Psoas muscle (tissue), 8 donors: Measurements from ENCODE around the gene USP48. TPM values are rescaled to one million over a fixed set of nuclear protein-coding genes. Genes with fewer than 3 reads are reported as not detected.
A peak's percentile ranks its signal among the peaks of the same experiment; 100 is the strongest.

Experiments used
- ATAC-seq, 4 donors: fragments of 200-7000 bp; cut with Tn5 transposase; one replicate each; pipeline ENCODE4 v1.9.1; 2020; ENCODE audit warnings: moderate library complexity in 3 of 4, mild to moderate bottlenecking in 2 of 4
- DNase-seq, 2 donors: peaks; one replicate each; pipeline ENCODE4 v3.0.0-alpha.2; 2020
- H3K27ac ChIP-seq: fragments of 200-600 bp; one replicate; pipeline ENCODE4 v1.8.0; 2022
- H3K27me3 ChIP-seq, 3 donors: fragments of 200-600 bp in 1 of 3; one replicate each; pipeline versions ENCODE4 v1.6.1 to v1.8.0; 2013 to 2022; ENCODE audit warnings: low read length in 2 of 3, mild to moderate bottlenecking in 2 of 3, moderate library complexity in 1 of 3; ENCODE audit not compliant: insufficient read depth in 3 of 3
- H3K36me3 ChIP-seq, 2 donors: fragments of 200-600 bp in 1 of 2; one replicate each; pipeline versions ENCODE4 v1.6.1 to v1.8.0; 2013 to 2022; ENCODE audit warnings: low read depth in 1 of 2, mild to moderate bottlenecking in 1 of 2, moderate library complexity in 1 of 2; ENCODE audit not compliant: insufficient read depth in 1 of 2
- H3K4me1 ChIP-seq: fragments of 200-600 bp; one replicate; pipeline ENCODE4 v1.8.0; 2022
- H3K4me3 ChIP-seq: fragments of 200-600 bp; one replicate; pipeline ENCODE4 v1.8.0; 2022; ENCODE audit warnings: mild to moderate bottlenecking
- H3K9me3 ChIP-seq: fragments of 200-600 bp; one replicate; pipeline ENCODE4 v1.8.0; 2022
- CTCF ChIP-seq: fragments of 200-600 bp; IDR thresholded peaks from one replicate; pipeline ENCODE4 v1.8.0; 2022; ENCODE audit warnings: antibody characterized with exemption
- WGBS, 3 donors: extraction: QIAGEN DNeasy Blood & Tissue Kit; methylation state at CpG; one replicate each; pipeline versions ENCODE4 v1.1.6 to v1.1.7; 2013; 5-methylcytosine and 5-hydroxymethylcytosine counted together
- intact Hi-C, 2 donors: fragments of 100-400 bp; cut with DNase I; formaldehyde crosslinking; loops; one replicate each; pipeline versions ENCODE4 v1.11.0 to v1.14.2; 2022
- polyA plus RNA-seq, 3 donors: library from polyadenylated mRNA; stranded (reverse); fragments of 200-250 nt; gene quantifications; one replicate each; pipeline ENCODE4 v1.2.3, GENCODE V29; 2013
- total RNA-seq, 4 donors: library from RNA; stranded (reverse); fragmentation: NEBNext Ultra II Directional in 2 of 4; extraction: Animal tissue kit (Norgen Biotek cat#: 25700) in 2 of 4; gene quantifications; one replicate each; pipeline versions ENCODE4 v1.2.1 to v1.2.4, GENCODE V29; 2021 to 2023
- donor health status: healthy with polysubstance abuse.
- donor health status: DM: no; HTN: no; CAD: no; lungs with moderate emphysema.
- donor health status: Bipolar disorder and iron deficiency.
- donor health status: healthy.
- donor health status: DM: yes; HTN: yes; CAD: no.
- donor health status: DM: no; HTN: no; CAD: no.
- donor health status: DM: no; HTN: no; CAD: no.
- donor health status: DM: yes; HTN: yes; CAD: no.

The USP48 gene
- total and polyA plus RNA-seq, 7 donors, result 9.7 to 35.9 (median 20.3) TPM

DNA sequence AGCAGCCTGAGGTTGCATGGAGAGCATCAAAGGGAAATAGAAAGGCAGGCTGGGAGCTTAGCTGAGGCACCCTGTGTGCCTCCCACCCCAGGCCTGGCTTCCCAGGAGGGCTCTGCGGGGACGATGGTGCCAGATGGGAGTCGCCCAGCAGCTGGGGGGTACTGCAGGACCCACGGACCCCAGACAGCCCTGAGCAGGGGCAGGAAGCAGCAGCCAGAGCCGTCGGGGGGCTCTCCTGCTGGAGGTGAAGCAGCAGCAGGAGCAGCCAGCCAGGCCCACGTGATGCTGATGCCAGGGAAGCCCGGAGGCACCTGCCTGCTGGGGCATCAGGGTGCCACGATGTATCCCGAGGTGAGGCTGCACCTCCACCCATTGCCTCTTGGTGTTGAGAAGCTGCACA lies 134.2 kb downstream of the USP48 start:
- ATAC-seq (no peak), DNase-seq (no peak)
- no peaks in the 10 kb centered on the region for H3K9me3 ChIP-seq
- 62 to 70% (median 69%) methylated on average over 10 of the region's 10 CpGs for WGBS, 3 donors
- H3K4me3 ChIP-seq, result no peak overlapping the region
- TF ChIP-seq CTCF, result no peak
- H3K36me3 ChIP-seq, result no peaks in the 10 kb centered on the region
- H3K27me3 ChIP-seq, result peaks cover 0 to 52% (median 10%) of the 10 kb centered on the region in 3 donors
- no peak overlapping the region for H3K27ac ChIP-seq
- peaks cover 3% of the 10 kb centered on the region for H3K4me1 ChIP-seq
- intact Hi-C loops, result no loop called here

DNA sequence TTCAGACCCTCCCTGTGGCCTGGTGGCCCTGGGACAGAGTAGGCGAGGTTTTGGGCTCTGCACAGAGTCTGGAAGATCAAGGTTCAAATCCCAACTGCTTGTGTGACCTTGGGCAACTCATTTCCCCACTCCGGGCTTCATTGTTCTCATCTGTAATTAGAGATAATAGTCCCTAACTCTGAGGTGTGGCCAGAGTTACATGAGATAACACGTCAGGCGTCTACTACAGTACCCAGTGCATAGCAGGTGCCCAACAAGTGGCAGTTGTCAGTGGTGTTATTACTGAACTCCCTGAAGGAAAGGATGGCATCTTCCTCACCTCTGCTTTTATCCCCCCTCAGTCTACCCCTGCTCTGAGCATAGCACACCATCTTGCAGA lies 134.6 kb downstream of the USP48 start:
- peaks cover 3% of the 10 kb centered on the region for H3K4me1 ChIP-seq
- no peaks in the 10 kb centered on the region for H3K9me3 ChIP-seq
- peaks cover 0 to 52% (median 10%) of the 10 kb centered on the region in 3 donors for H3K27me3 ChIP-seq
- ATAC-seq (no peak), DNase-seq (no peak)
- no peaks in the 10 kb centered on the region for H3K36me3 ChIP-seq
- H3K4me3 ChIP-seq, result no peak overlapping the region
- H3K27ac ChIP-seq, result no peak overlapping the region
- TF ChIP-seq CTCF, result no peak
- intact Hi-C loops, result no loop called here
- WGBS, 3 donors, result 52 to 68% (median 57%) methylated on average over 4 of the region's 4 CpGs

GRCh38 chr1:21647431-21648351 lies 135.3 kb downstream of the USP48 start:
- H3K36me3 ChIP-seq, result no peaks in the 10 kb centered on the region
- H3K27ac ChIP-seq, result no peak overlapping the region
- peak in 1 of 2 donors; percentile 50 for DNase-seq
- peak in 2 of 4 donors; percentile 60 to 61 for ATAC-seq
- peaks cover 3% of the 10 kb centered on the region for H3K4me1 ChIP-seq
- TF ChIP-seq CTCF, result no peak
- intact Hi-C loops, result no loop called here
- no peaks in the 10 kb centered on the region for H3K9me3 ChIP-seq
- 31 to 36% (median 34%) methylated on average over 19 of the region's 19 CpGs for WGBS, 3 donors
- H3K4me3 ChIP-seq, result no peak overlapping the region
- H3K27me3 ChIP-seq, result peaks cover 0 to 46% (median 9%) of the 10 kb centered on the region in 3 donors

DNA sequence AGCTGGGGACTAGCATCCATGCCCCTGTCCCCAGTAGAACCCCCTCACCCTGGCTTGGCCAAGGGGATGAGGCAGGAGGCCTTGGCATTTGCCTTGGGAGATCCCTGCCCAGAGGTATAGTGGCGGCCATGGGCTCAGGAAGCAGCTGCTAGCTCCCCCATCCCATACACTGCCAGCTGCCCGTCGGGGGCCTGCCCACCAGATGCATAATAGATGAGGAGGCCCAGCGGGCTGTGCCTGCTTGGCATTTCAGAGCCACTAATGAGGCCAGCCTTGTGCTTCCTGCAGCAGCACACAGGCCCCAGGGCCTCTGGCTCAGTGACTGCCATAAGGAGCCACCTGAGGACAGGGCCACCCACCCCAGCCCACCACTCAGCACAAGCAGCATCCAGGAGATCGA lies 137.4 kb downstream of the USP48 start:
- Histone ChIP-seq H3K9me3 (no peaks in the 10 kb centered on the region), H3K27me3 (peaks cover 0 to 28% (median 2%) of the 10 kb centered on the region in 3 donors), H3K36me3 (no peaks in the 10 kb centered on the region), H3K27ac (no peak overlapping the region), H3K4me1 (no peaks in the 10 kb centered on the region), H3K4me3 (no peak overlapping the region)
- 38 to 60% (median 39%) methylated on average over 5 of the region's 5 CpGs for WGBS, 3 donors
- intact Hi-C loops, result no loop called here
- no peak for DNase-seq
- ATAC-seq, result no peak
- TF ChIP-seq CTCF, result no peak
